ENCODE results near the gene RECQL5. TPM values are rescaled to one million over a fixed set of nuclear protein-coding genes. Genes with fewer than 3 reads are reported as not detected.
A peak's percentile ranks its signal among the peaks of the same experiment; 100 is the strongest.

The RECQL5 gene
- total RNA-seq, 2 donors from 2014 or later, result 35.1 to 47.4 TPM

DNA sequence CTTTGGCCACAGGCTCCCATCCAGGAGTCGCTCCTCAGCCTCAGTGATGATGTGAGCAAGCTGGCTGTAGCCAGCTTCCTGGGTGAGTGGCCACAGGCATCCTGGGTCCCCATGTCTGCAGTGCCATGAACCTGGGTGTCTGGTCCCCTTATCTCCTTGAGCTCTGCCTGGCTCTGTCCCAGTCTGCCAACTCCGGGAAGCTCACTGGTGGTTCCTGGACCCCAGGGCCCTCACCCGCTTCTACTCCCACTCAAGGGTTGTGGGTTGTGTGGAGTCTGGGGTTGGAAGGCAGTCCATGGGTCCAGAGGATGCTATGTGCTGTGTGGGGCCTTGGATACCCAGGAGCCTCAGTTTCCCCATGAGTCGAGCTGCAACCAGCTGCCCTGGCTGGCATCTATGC lies 45.5 kb downstream of the RECQL5 start:
- no peak for ATAC-seq
- no peaks in the 10 kb centered on the region for H3K36me3 Mint-ChIP-seq
- DNase-seq (ENCODE audit: low spot score in 2 of 2), result no peak
- H3K27ac Mint-ChIP-seq, result peak overlapping the region in 1 of 2 donors; percentile 1
- no peaks in the 10 kb centered on the region for H3K9me3 Mint-ChIP-seq

DNA sequence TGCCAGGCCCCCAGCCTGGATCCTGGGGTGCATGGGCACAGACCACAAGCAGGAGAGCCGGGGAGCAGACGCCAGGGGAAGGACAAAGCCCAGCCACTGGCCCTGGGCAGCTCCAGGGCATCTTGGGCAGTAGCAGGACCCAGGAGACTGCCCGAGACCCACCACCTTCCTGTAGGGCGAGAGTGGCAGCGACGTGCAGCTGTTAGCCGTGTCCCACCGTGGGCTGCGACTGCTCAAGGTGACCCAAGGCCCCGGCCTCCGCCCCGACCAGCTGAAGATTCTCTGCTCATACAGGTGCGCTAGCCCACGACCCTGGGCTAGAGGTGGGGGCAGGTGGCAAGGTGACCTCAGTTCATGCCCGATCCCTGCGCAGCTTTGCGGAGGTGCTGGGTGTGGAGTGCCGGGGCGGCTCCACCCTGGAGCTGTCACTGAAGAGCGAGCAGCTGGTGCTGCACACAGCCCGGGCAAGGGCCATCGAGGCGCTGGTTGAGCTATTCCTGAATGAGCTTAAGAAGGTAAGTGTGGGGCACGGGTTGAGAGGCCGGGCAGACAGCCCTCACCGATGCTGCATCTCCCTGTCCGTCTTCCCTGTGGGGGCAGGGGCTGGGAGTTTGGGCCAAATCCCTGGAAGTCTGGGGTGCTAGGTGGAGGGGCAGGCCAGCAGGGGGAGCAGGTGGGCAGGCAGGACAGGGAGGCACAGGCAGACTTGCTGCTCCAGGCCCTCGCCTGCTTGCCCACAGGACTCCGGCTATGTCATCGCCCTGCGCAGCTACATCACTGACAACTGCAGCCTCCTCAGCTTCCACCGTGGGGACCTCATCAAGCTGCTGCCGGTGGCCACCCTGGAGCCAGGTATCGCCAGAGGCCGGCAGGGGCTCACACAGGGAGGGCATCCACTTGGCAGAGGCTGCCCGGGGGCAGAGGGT lies 47.2 kb downstream of the RECQL5 start:
- peak in 1 of 2 donors; percentile 31 for DNase-seq (ENCODE audit: low spot score in 2 of 2)
- ATAC-seq, result peak; percentile 21
- Mint-ChIP-seq H3K27ac (peak overlapping the region; percentile 39 to 55), H3K36me3 (no peaks in the 10 kb centered on the region), H3K9me3 (no peaks in the 10 kb centered on the region)

GRCh38 chr17:75617675-75618074 lies 49.3 kb downstream of the RECQL5 start:
- ATAC-seq, result no peak
- no peaks in the 10 kb centered on the region for H3K9me3 Mint-ChIP-seq

DNA sequence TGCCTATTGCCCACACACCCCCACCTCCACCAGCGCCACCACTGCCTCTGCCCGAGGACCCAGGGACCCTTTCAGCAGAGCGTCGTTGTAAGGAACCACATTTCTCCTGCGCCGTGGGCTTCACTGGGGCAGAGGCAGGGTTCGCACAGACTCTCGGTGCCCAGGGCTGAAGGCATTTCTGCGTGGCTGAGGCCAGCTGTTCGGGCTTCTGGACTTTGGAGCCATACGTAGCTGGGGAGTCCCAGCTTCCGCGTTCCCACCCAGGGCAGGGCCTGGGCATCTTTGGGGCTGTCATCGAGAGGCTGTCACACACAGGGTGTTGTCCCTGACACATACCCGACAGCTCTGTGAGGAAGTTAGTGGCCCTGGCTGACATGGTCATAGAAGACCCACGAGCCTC lies 49.7 kb downstream of the RECQL5 start:
- Mint-ChIP-seq H3K9me3 (no peaks in the 10 kb centered on the region), H3K27ac (peak overlapping the region in 1 of 2 donors; percentile 50), H3K36me3 (no peaks in the 10 kb centered on the region)
- ATAC-seq (no peak), DNase-seq (ENCODE audit: low spot score in 2 of 2) (no peak)

More at GRCh38 chr17:75617675-75618074, 49.3 kb downstream of the RECQL5 start:
- Mint-ChIP-seq H3K36me3 (no peaks in the 10 kb centered on the region), H3K27ac (peak overlapping the region in 1 of 2 donors; percentile 72)
- no peak for DNase-seq (ENCODE audit: low spot score in 2 of 2)

GRCh38 chr17:75616521-75617122 lies 50.3 kb downstream of the RECQL5 start:
- DNase-seq (ENCODE audit: low spot score in 2 of 2), result no peak
- no peak overlapping the region for H3K27ac Mint-ChIP-seq
- H3K9me3 Mint-ChIP-seq, result no peaks in the 10 kb centered on the region
- H3K36me3 Mint-ChIP-seq, result no peaks in the 10 kb centered on the region
- no peak for ATAC-seq

GRCh38 chr17:75615301-75615700 lies 51.7 kb downstream of the RECQL5 start:
- Mint-ChIP-seq H3K9me3 (no peaks in the 10 kb centered on the region), H3K27ac (no peak overlapping the region), H3K36me3 (no peaks in the 10 kb centered on the region)
- DNase-seq (ENCODE audit: low spot score in 2 of 2), result no peak
- no peak for ATAC-seq

GRCh38 chr17:75614556-75615270 lies 52.2 kb downstream of the RECQL5 start:
- Mint-ChIP-seq H3K9me3 (no peaks in the 10 kb centered on the region), H3K27ac (no peak overlapping the region), H3K36me3 (no peaks in the 10 kb centered on the region)
- peak in 1 of 2 donors; percentile 5 for ATAC-seq
- no peak for DNase-seq (ENCODE audit: low spot score in 2 of 2)

DNA sequence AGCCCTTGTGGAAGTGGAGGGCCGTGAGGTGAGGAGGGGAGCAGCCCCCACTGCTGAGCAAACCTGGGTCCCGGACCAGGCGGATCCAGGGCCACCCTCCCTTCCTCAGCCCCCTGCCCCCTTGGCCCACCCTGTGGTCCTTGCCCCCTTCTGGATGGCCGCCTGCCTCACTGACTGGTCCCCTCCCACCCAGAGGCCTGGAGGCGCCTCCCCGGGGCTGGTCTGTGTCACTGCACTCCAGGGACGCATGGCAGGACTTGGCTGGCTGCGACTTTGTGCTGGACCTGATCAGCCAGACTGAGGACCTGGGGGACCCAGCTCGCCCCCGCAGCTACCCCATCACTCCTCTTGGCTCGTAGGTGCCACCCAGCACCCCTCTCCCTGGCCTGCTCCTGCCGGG lies 52.9 kb downstream of the RECQL5 start:
- DNase-seq (ENCODE audit: low spot score in 2 of 2) (no peak), ATAC-seq (no peak)
- H3K27ac Mint-ChIP-seq, result no peak overlapping the region

DNA sequence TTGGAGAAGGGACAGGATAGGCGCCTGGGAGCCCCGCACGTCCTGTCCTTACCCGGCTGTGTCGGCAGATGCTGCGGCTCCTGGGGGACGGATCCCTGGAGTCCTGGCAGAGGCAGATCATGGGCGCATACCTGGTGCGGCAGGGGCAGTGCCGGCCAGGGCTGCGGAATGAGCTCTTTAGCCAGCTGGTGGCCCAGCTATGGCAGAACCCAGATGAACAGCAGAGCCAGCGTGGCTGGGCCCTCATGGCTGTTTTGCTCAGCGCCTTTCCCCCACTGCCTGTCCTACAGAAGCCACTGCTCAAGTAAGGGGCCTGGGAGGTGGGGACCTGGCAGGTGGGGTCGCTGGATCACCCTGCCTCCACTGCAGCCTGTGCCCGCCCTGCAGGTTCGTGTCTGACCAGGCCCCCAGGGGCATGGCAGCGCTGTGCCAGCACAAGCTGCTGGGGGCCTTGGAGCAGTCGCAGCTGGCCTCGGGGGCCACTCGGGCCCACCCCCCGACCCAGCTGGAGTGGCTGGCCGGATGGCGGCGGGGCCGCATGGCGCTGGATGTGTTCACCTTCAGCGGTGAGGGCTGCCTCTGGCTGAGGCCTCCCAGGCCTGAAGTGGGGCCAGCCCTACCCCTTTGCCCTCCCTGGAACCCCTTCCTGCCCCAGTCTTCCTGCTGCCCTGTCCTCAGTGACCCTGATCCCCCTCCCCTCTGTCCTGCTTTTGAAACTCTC lies 53.9 kb downstream of the RECQL5 start:
- Mint-ChIP-seq H3K9me3 (no peaks in the 10 kb centered on the region), H3K36me3 (no peaks in the 10 kb centered on the region), H3K27ac (no peak overlapping the region)
- DNase-seq (ENCODE audit: low spot score in 2 of 2), result no peak
- no peak for ATAC-seq

More for the DNA sequence above, 52.9 kb downstream of the RECQL5 start:
- H3K36me3 Mint-ChIP-seq, result no peaks in the 10 kb centered on the region
- no peaks in the 10 kb centered on the region for H3K9me3 Mint-ChIP-seq

- ATAC-seq (no peak), DNase-seq (ENCODE audit: low spot score in 2 of 2) (no peak)
- Mint-ChIP-seq H3K9me3 (no peaks in the 10 kb centered on the region), H3K36me3 (no peaks in the 10 kb centered on the region), H3K27ac (no peak overlapping the region)
Measured at GRCh38 chr17:75611851-75612429, 55.0 kb downstream of the RECQL5 start.

DNA sequence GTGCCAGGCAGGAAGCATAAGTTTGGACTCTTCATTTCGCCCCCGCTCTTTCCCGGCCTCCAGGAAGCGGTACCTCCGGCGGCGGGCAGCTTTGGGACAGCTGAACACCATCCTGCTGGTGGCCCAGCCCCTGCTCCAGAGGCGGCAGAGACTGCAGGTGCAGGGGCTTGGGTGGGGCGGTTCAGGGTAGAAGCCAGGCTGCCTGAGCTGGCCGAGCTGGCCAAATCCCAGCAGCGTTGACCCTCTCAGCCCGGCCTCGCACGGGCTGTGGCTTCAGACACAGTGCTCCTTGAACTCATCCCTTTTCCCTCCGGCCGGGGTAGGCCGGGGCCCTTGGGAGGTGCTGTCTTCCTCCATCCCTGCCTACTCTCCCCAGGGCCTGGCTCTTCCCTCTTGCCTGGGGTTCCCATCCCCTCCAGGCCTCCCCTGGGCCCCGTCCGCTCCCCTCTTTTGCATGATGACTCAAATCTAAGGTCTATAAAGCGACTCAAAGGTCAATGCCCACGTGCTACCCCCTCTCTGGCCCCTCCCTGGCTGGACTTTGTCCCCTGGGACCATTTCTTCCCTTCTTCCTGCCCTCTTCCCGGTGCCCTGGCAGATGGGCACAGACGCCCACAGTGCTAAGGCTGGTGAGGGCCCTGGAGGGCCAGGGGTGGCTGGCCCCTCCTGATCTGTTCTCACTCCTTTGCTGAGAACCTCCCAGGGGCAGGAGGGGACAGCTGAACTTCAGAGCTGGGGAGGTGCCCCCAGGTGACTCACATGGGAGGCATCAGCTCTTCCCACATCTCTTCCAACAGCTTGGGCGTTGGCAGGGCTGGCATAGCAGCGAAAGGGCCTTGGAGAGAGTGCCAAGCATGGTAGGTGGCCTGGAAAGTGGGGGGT lies 56.6 kb downstream of the RECQL5 start:
- Mint-ChIP-seq H3K9me3 (no peaks in the 10 kb centered on the region), H3K27ac (peak overlapping the region in 1 of 2 donors; percentile 82), H3K36me3 (no peaks in the 10 kb centered on the region)
- DNase-seq (ENCODE audit: low spot score in 2 of 2), result no peak
- ATAC-seq, result no peak

DNA sequence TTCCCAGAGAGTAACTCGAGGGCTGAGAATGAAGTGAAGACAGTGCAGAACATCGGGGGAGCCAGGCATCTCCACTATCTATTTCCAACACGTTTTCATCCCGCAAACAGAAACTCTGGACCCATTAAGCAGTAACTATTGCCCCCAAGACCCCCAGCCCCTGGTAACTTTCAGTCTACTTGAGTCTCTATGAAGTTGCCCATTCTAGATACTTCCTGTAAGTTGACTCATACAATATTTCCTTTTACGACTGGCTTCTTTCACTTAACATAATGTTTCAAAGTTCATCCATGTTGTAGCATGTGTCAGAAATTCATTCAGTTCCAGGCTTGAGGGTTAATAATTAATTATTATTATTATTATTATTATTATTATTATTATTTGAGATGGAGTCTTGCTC lies 59.9 kb downstream of the RECQL5 start:
- no peaks in the 10 kb centered on the region for H3K9me3 Mint-ChIP-seq
- H3K27ac Mint-ChIP-seq, result peak overlapping the region in 1 of 2 donors; percentile 84
- ATAC-seq (peak in 1 of 2 donors; percentile 43), DNase-seq (ENCODE audit: low spot score in 2 of 2) (no peak)
- H3K36me3 Mint-ChIP-seq, result no peaks in the 10 kb centered on the region

DNA sequence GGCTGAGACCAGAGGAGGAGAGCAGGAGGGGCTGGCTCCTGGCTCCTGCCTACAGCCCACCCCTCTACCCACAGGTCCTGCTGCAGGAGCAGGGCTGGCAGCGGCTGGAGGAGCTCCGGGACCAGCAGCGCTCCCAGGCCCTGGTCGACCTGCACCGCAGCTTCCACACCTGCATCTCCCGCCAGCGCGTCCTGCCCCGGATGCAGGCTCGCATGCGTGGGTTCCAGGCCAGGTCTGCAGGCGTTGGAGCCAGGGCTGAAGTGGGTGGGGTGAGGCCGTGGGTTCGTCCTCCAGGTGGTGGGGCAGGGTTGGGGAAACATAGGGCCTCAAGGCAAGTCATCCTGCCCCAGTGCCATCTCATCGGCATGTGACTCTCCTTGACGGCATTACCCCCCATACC lies 61.2 kb downstream of the RECQL5 start:
- no peak overlapping the region for H3K27ac Mint-ChIP-seq
- no peaks in the 10 kb centered on the region for H3K9me3 Mint-ChIP-seq
- DNase-seq (ENCODE audit: low spot score in 2 of 2), result no peak
- ATAC-seq, result no peak
- no peaks in the 10 kb centered on the region for H3K36me3 Mint-ChIP-seq

- ATAC-seq (no peak), DNase-seq (ENCODE audit: low spot score in 2 of 2) (no peak)
- Mint-ChIP-seq H3K27ac (no peak overlapping the region), H3K9me3 (no peaks in the 10 kb centered on the region), H3K36me3 (no peaks in the 10 kb centered on the region)
Measured at GRCh38 chr17:75604034-75604695, 62.8 kb downstream of the RECQL5 start.

DNA sequence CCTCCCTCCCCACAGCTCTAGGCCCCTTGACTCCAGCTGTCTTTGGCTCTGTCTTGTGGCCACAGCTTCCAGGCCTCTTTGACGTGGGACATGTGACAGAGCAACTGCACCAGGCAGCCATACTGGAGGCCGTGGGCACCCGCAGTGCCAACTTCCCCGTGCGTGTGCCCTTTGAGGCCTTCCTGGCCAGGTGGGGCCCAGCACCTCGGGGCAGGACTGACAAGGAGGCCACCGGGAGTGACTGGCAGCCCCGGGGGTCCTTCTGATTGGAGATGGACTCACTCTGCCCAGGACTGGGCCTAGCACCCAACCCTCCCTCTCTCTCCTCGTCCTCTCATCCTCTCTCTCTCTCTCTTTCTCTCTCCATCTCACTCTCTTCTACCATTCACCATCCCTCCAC lies 63.8 kb downstream of the RECQL5 start:
- no peak for DNase-seq (ENCODE audit: low spot score in 2 of 2)
- Mint-ChIP-seq H3K27ac (peak overlapping the region in 1 of 2 donors; percentile 31), H3K9me3 (no peaks in the 10 kb centered on the region), H3K36me3 (no peaks in the 10 kb centered on the region)
- ATAC-seq, result no peak
